Thoracic aorta (tissue), 2 donors: Measurements from ENCODE around the gene DIP2B. TPM values are rescaled to one million over a fixed set of nuclear protein-coding genes. Genes with fewer than 3 reads are reported as not detected.
"Not testable (repeated sequence)": the region's sequence is repeated elsewhere in the genome, so short reads cannot be mapped to it uniquely, and the experiment has no call there.

Source experiments
- ATAC-seq: fragments of 150-250 bp; one replicate; pipeline ENCODE4 v1.8.0; 2017; ENCODE audit warnings: low read depth; ENCODE audit not compliant: insufficient number of reproducible peaks, low FRiP score
- DNase-seq: peaks from one replicate; pipeline ENCODE4 v3.0.0-alpha.2; 2020; ENCODE audit warnings: low spot score
- H3K27ac ChIP-seq, 2 donors: fragments of 200-600 bp; sonication (generic); 1 replicate in 1 of 2; 2 replicates in 1 of 2; pipeline ENCODE4 v1.5.1; 2016; ENCODE audit warnings: mild to moderate bottlenecking in 2 of 2, moderate library complexity in 2 of 2
- H3K27me3 ChIP-seq: fragments of 200-600 bp; sonication (generic); replicated peaks from 2 replicates; pipeline ENCODE4 v1.6.0; 2016; ENCODE audit warnings: mild to moderate bottlenecking; ENCODE audit not compliant: insufficient read depth
- H3K36me3 ChIP-seq: fragments of 200-600 bp; sonication (generic); one replicate; pipeline ENCODE4 v1.5.1; 2016
- H3K4me1 ChIP-seq, 2 donors: fragments of 200-600 bp; sonication (generic); 1 replicate in 1 of 2; 2 replicates in 1 of 2; pipeline versions ENCODE4 v1.5.1 to v1.6.0; 2016; ENCODE audit warnings: low read depth in 2 of 2, mild to moderate bottlenecking in 1 of 2; ENCODE audit not compliant: control insufficient read depth in 1 of 2
- H3K4me3 ChIP-seq: fragments of 200-600 bp; sonication (generic); 2 replicates; pipeline ENCODE4 v1.5.1; 2016; ENCODE audit warnings: mild to moderate bottlenecking
- H3K9me3 ChIP-seq: fragments of 200-600 bp; sonication (generic); 2 replicates; pipeline ENCODE4 v1.5.1; 2016
- CTCF ChIP-seq: fragments of 200-600 bp; sonication (generic); IDR thresholded peaks from one replicate; pipeline ENCODE4 v1.5.1; 2019; ENCODE audit warnings: antibody characterized with exemption
- total RNA-seq, 2 donors: library from RNA; depleted of rRNA; stranded (reverse); fragments of >200 nt; gene quantifications; one replicate each; pipeline versions ENCODE4 v1.1.0 to v1.2.3, GENCODE V29; 2016

DIP2B gene
- total RNA-seq, 2 donors from 2014 or later, result 22.3 to 22.9 TPM

DNA sequence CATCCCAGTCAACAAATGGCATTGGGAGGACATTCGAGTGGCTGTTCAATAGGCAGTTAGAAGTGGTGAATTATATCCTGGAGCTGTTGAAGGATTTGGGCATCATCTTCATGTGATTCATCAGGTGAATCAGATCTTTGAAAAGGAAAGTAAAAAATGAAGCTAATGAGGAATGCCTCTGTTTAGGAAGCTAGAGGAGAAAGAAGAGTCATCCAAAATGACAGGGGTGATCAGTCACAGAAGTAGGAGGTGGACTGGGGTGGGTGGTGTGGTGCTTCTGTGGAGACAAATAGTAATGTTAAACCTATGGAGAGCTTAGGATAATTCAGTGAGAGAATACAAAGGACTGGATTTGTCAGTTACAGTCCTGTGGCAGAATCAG is 32.7 kb downstream of the DIP2B start:
- Histone ChIP-seq H3K27ac (no peak overlapping the region), H3K4me3 (no peak overlapping the region), H3K36me3 (no peaks in the 10 kb centered on the region), H3K9me3 (no peaks in the 10 kb centered on the region), H3K4me1 (no peaks in the 10 kb centered on the region), H3K27me3 (no peaks in the 10 kb centered on the region)
- DNase-seq (no peak), ATAC-seq (no peak)
- TF ChIP-seq CTCF, result no peak

DNA sequence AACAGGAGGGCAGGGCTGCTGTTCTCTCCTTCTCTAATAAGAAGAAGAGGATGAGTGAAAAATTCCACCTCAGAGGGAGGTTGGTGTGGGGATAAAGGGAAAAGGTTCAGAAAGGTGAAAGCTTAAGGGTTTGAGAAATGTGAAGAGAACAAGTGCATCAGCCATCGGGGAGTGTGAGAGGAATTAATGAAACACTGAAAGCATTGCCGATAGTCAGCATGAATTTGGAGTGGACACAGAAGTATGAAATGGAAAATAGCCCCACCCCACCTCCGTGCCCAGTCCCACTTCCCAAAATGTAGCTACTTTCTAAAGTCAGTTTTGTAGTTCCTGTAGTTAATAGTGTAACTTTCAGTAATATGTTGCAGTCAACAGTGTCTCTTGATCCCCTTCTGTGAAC is 33.4 kb downstream of the DIP2B start:
- TF ChIP-seq CTCF, result no peak
- Histone ChIP-seq H3K36me3 (no peaks in the 10 kb centered on the region), H3K4me3 (no peak overlapping the region), H3K9me3 (no peaks in the 10 kb centered on the region), H3K27me3 (no peaks in the 10 kb centered on the region), H3K27ac (no peak overlapping the region), H3K4me1 (no peaks in the 10 kb centered on the region)
- DNase-seq, result no peak
- ATAC-seq, result no peak

DNA sequence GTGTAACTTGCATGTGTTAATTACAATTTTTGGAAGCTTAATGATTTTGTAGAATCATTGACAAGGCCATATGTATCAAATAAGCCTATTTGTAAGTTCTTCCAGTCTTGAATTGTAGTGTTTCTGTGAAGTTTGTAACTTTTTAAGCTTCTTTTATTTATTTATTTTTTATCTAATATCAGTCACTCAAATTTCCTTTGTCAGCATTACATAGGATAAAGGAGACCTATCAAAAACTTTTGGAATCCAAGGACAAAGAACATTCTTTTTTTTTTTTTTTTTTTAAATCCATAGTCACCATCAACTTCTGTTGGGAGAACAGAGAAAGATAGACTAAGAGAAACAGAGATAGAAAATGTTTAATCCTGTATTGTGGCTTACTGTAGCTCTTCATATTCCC is 36.4 kb downstream of the DIP2B start:
- no peak for TF ChIP-seq CTCF
- ATAC-seq (no peak), DNase-seq (no peak)

GRCh38 chr12:50542448-50542847 is 37.7 kb downstream of the DIP2B start:
- peaks cover 4 to 16% of the 10 kb centered on the region in 2 donors for H3K4me1 ChIP-seq
- ATAC-seq (no peak), DNase-seq (no peak)
- no peaks in the 10 kb centered on the region for H3K36me3 ChIP-seq
- H3K4me3 ChIP-seq, result no peak overlapping the region
- no peak for TF ChIP-seq CTCF
- H3K27ac ChIP-seq, result no peak overlapping the region
- no peaks in the 10 kb centered on the region for H3K27me3 ChIP-seq
- H3K9me3 ChIP-seq, result no peaks in the 10 kb centered on the region

More for the DNA sequence above, 36.4 kb downstream of the DIP2B start:
- no peaks in the 10 kb centered on the region for H3K9me3 ChIP-seq
- no peak overlapping the region for H3K4me3 ChIP-seq
- no peaks in the 10 kb centered on the region for H3K27me3 ChIP-seq
- H3K4me1 ChIP-seq, result peaks cover under 1 to 9% of the 10 kb centered on the region in 2 donors
- no peaks in the 10 kb centered on the region for H3K36me3 ChIP-seq
- no peak overlapping the region for H3K27ac ChIP-seq

DNA sequence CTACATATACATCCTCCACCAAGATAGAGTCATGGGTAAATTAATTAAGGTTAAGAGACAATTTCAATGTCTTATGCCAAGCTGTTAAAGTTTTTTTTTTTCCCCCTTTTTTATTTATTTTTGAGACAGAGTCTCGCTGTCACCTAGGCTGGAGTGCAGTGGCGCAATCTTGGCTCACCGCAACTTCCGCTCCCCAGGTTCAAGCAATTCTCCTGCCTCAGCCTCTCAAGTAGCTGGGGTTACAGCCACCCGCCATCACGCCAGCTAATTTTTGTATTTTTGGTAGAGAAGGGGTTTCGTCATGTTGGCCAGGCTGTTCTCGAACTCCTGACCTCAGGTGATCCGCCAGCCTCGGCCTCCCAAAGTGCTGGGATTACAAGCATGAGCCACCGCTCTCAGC is 38.4 kb downstream of the DIP2B start:
- H3K4me1 ChIP-seq, result peaks cover 4 to 16% of the 10 kb centered on the region in 2 donors
- H3K36me3 ChIP-seq, H3K9me3 ChIP-seq, H3K27ac ChIP-seq, H3K27me3 ChIP-seq, H3K4me3 ChIP-seq, DNase-seq, ATAC-seq: not testable (repeated sequence)

DNA sequence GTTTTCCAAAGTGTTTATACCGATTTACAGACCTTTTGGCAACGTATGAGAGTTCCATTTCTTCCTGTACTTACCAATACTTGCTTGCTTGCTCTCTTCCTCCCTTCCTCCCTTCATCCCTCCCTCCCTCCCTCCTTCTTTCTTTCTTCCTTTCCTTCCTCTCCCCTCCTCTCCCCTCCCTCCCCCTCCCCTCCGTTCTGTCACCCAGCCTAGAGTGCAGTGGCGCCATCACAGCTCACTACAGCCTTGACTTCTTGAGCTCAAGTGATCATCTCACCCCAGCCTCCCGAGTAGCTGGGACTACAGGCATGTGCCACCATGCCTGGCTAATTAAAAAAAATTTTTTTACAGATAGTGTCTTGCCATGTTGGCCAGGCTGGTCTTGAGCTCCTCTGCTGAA is 40.4 kb downstream of the DIP2B start:
- ATAC-seq, result no peak
- no peak for TF ChIP-seq CTCF
- H3K9me3 ChIP-seq, result no peaks in the 10 kb centered on the region

More for the DNA sequence above, 40.4 kb downstream of the DIP2B start:
- Histone ChIP-seq H3K27me3 (no peaks in the 10 kb centered on the region), H3K4me1 (peaks cover 4 to 16% of the 10 kb centered on the region in 2 donors), H3K4me3 (no peak overlapping the region), H3K36me3 (no peaks in the 10 kb centered on the region), H3K27ac (no peak overlapping the region)
- DNase-seq, result no peak
